WTC11 (cell line): ENCODE measurements around the gene DAB2. TPM values are rescaled to one million over a fixed set of nuclear protein-coding genes. Genes with fewer than 3 reads are reported as not detected.

ENCODE experiments used
- ATAC-seq: fragments of 200-7000 bp; cut with Tn5 transposase; 2 replicates; pipeline ENCODE4 v1.10.0; 2021; ENCODE audit warnings: mild to moderate bottlenecking, moderate library complexity
- CTCF ChIA-PET: fragments of 300-600 bp; sonication (Branson Sonifier 250); formaldehyde crosslinking; loops from one replicate; lab custom pipeline; 2021; ENCODE audit warnings: antibody characterized with exemption; lab: Charles Lee
- POLR2A ChIA-PET: fragments of 350-600 bp; sonication (Branson Sonifier 250); formaldehyde crosslinking; loops from one replicate; lab custom pipeline; 2021; ENCODE audit warnings: antibody characterized with exemption; lab: Charles Lee
- DNase-seq: peaks from one replicate; pipeline ENCODE4 v3.0.0; 2021; ENCODE audit warnings: low spot score
- H3K27ac Mint-ChIP-seq: 2 replicates; pipeline ENCODE4 v1.8.0; 2021; ENCODE audit warnings: mixed read lengths
- H3K27me3 Mint-ChIP-seq: 2 replicates; pipeline ENCODE4 v1.8.0; 2021; ENCODE audit warnings: low read depth, mild to moderate bottlenecking, moderate library complexity, mixed read lengths
- H3K36me3 Mint-ChIP-seq: 2 replicates; pipeline ENCODE4 v1.8.0; 2021; ENCODE audit warnings: mixed read lengths
- H3K4me1 Mint-ChIP-seq: 2 replicates; pipeline ENCODE4 v1.8.0; 2022; ENCODE audit warnings: mixed read lengths
- H3K4me3 Mint-ChIP-seq: 2 replicates; pipeline ENCODE4 v1.8.0; 2021; ENCODE audit warnings: mild to moderate bottlenecking, moderate library complexity, mixed read lengths
- H3K9me3 Mint-ChIP-seq: 2 replicates; pipeline ENCODE4 v1.8.0; 2021; ENCODE audit warnings: mixed read lengths
- ARID4B ChIP-seq: sonication (generic); formaldehyde crosslinking; IDR thresholded peaks from 2 replicates; pipeline ENCODE4 v1.8.0; 2023; ENCODE audit warnings: missing genetic modification reagents, mild to moderate bottlenecking, borderline replicate concordance
- ATF2 ChIP-seq: sonication (generic); formaldehyde crosslinking; IDR thresholded peaks from 2 replicates; pipeline ENCODE4 v1.8.1; 2022; ENCODE audit warnings: low read depth, missing genetic modification reagents, borderline replicate concordance
- CTCF ChIP-seq: fragments of 200-600 bp; IDR thresholded peaks from 2 replicates; pipeline ENCODE4 v1.8.0; 2022; ENCODE audit warnings: antibody characterized with exemption
- ESRRA ChIP-seq: sonication (generic); formaldehyde crosslinking; IDR thresholded peaks from 2 replicates; pipeline ENCODE4 v1.8.1; 2022; ENCODE audit warnings: mild to moderate bottlenecking, missing genetic modification reagents, borderline replicate concordance
- FOXP1 ChIP-seq: sonication (generic); formaldehyde crosslinking; IDR thresholded peaks from 2 replicates; pipeline ENCODE4 v1.8.0; 2022; ENCODE audit warnings: missing genetic modification reagents, mild to moderate bottlenecking, moderate library complexity, borderline replicate concordance
- GRHL2 ChIP-seq: fragments of 250-450 bp; sonication (Bioruptor Pico); IDR thresholded peaks from 2 replicates; pipeline ENCODE4 v1.8.0; 2022; ENCODE audit warnings: mild to moderate bottlenecking, moderate library complexity; ENCODE audit not compliant: insufficient replicate concordance, severe bottlenecking
- HMGXB4 ChIP-seq: sonication (generic); formaldehyde crosslinking; IDR thresholded peaks from 2 replicates; pipeline ENCODE4 v1.8.1; 2023; ENCODE audit warnings: mild to moderate bottlenecking, moderate library complexity, missing genetic modification reagents
- KAT7 ChIP-seq: sonication (generic); formaldehyde crosslinking; IDR thresholded peaks from 2 replicates; pipeline ENCODE4 v1.8.1; 2023; ENCODE audit warnings: missing genetic modification reagents, mild to moderate bottlenecking, borderline replicate concordance
- NFATC4 ChIP-seq: fragments of 250-450 bp; sonication (Bioruptor Pico); IDR thresholded peaks from 2 replicates; pipeline ENCODE4 v1.9.0; 2021; ENCODE audit warnings: mild to moderate bottlenecking
- NR1H2 ChIP-seq: sonication (generic); formaldehyde crosslinking; IDR thresholded peaks from 2 replicates; pipeline ENCODE4 v1.9.0; 2021; ENCODE audit warnings: mild to moderate bottlenecking, moderate library complexity, missing genetic modification reagents
- PRRX2 ChIP-seq: fragments of 250-450 bp; sonication (Bioruptor Pico); IDR thresholded peaks from 2 replicates; pipeline ENCODE4 v1.8.0; 2021; ENCODE audit warnings: mild to moderate bottlenecking
- RORB ChIP-seq: fragments of 250-450 bp; sonication (Bioruptor Pico); IDR thresholded peaks from 2 replicates; pipeline ENCODE4 v1.9.0; 2021; ENCODE audit warnings: mild to moderate bottlenecking
- SMAD3 ChIP-seq: sonication (generic); formaldehyde crosslinking; IDR thresholded peaks from 2 replicates; pipeline ENCODE4 v1.8.0; 2022; ENCODE audit warnings: missing genetic modification reagents, mild to moderate bottlenecking, borderline replicate concordance
- SP1 ChIP-seq: sonication (generic); formaldehyde crosslinking; conservative IDR thresholded peaks from 2 replicates; pipeline ENCODE4 v1.8.1; 2022; ENCODE audit warnings: missing genetic modification reagents
- TCF7 ChIP-seq: sonication (generic); formaldehyde crosslinking; IDR thresholded peaks from 2 replicates; pipeline ENCODE4 v1.8.0; 2022; ENCODE audit warnings: mild to moderate bottlenecking, low read depth, missing genetic modification reagents, moderate library complexity
- USF2 ChIP-seq: sonication (generic); formaldehyde crosslinking; IDR thresholded peaks from 2 replicates; pipeline ENCODE4 v1.8.1; 2023; ENCODE audit warnings: mild to moderate bottlenecking, missing genetic modification reagents, moderate library complexity
- ZBTB21 ChIP-seq: sonication (generic); formaldehyde crosslinking; IDR thresholded peaks from 2 replicates; pipeline ENCODE4 v1.8.1; 2023; ENCODE audit warnings: mild to moderate bottlenecking, missing genetic modification reagents, borderline replicate concordance
- ZNF138 ChIP-seq: sonication (generic); formaldehyde crosslinking; conservative IDR thresholded peaks from 2 replicates; pipeline ENCODE4 v1.8.1; 2022; ENCODE audit warnings: mild to moderate bottlenecking, moderate library complexity, missing genetic modification reagents
- ZNF219 ChIP-seq: sonication (generic); formaldehyde crosslinking; IDR thresholded peaks from 2 replicates; pipeline ENCODE4 v1.8.0; 2023; ENCODE audit warnings: missing genetic modification reagents, mild to moderate bottlenecking, borderline replicate concordance
- ZNF232 ChIP-seq: sonication (generic); formaldehyde crosslinking; IDR thresholded peaks from 2 replicates; pipeline ENCODE4 v1.8.0; 2022; ENCODE audit warnings: mild to moderate bottlenecking, missing genetic modification reagents
- ZNF263 ChIP-seq: sonication (generic); formaldehyde crosslinking; IDR thresholded peaks from 2 replicates; pipeline ENCODE4 v1.8.1; 2022; ENCODE audit warnings: low read depth, mild to moderate bottlenecking, moderate library complexity, missing genetic modification reagents
- ZNF416 ChIP-seq: fragments of 250-450 bp; sonication (Bioruptor Pico); IDR thresholded peaks from 2 replicates; pipeline ENCODE4 v1.9.0; 2021; ENCODE audit warnings: mild to moderate bottlenecking, inconsistent platforms
- ZNF423 ChIP-seq: fragments of 250-450 bp; sonication (Bioruptor Pico); IDR thresholded peaks from 2 replicates; pipeline ENCODE4 v2.1.2; 2022; ENCODE audit warnings: mild to moderate bottlenecking, moderate library complexity
- total RNA-seq: library from RNA; stranded (reverse); gene quantifications from 3 replicates; pipeline ENCODE4 v1.2.3, GENCODE V29; 2021

Gene DAB2
- total RNA-seq, 1 experiment from 2014 or later, result 7.2 TPM

GRCh38 chr5:39381376-39381775, 43.4 kb downstream of the DAB2 start (continued):
- TF ChIP-seq USF2 (CRISPR knock-in tag) (no peak), ZNF219 (CRISPR knock-in tag) (no peak), KAT7 (CRISPR knock-in tag) (no peak)
- TF ChIP-seq, all 79 proteins: peak for 0

GRCh38 chr5:39379693-39380092, 45.1 kb downstream of the DAB2 start:
- Mint-ChIP-seq H3K4me1 (peaks cover 4% of the 10 kb centered on the region), H3K27ac (no peak overlapping the region)
- TF ChIP-seq RORB, result no peak
- TF ChIP-seq PRRX2, result no peak
- no peak for TF ChIP-seq ZNF423 (CRISPR knock-in tag)
- TF ChIP-seq ESRRA (CRISPR knock-in tag), result no peak
- TF ChIP-seq SMAD3 (CRISPR knock-in tag), result no peak
- TF ChIP-seq ZNF263, result no peak
- no peak for TF ChIP-seq GRHL2 (CRISPR knock-in tag)
- no peak for TF ChIP-seq CTCF
- no peak for TF ChIP-seq ATF2 (CRISPR knock-in tag)
- TF ChIP-seq NFATC4 (CRISPR knock-in tag), result no peak
- TF ChIP-seq ZNF232 (CRISPR knock-in tag), result no peak
- TF ChIP-seq, all 79 proteins: peak for 0
- Mint-ChIP-seq H3K9me3 (no peaks in the 10 kb centered on the region), H3K36me3 (no peaks in the 10 kb centered on the region), H3K4me3 (no peak overlapping the region), H3K27me3 (no peaks in the 10 kb centered on the region)
- CTCF ChIA-PET, result interaction anchor here (0.8 kb wide), 1 partner anchor 168 kb away, joined by 3 read pairs; no protein-coding TSS in a partner anchor
- ATAC-seq, result no peak
- POLR2A ChIA-PET, result no interaction called here
- no peak for DNase-seq

- H3K27ac Mint-ChIP-seq, result no peak overlapping the region
- ATAC-seq (no peak), DNase-seq (no peak)
- CTCF ChIA-PET, result interaction anchor here (2.3 kb wide), 1 partner anchor 194 kb away, joined by 27 read pairs; no protein-coding TSS in a partner anchor
- H3K4me1 Mint-ChIP-seq, result peaks cover 14% of the 10 kb centered on the region
- H3K9me3 Mint-ChIP-seq, result no peaks in the 10 kb centered on the region
- POLR2A ChIA-PET, result no interaction called here
- H3K4me3 Mint-ChIP-seq, result no peak overlapping the region
- no peaks in the 10 kb centered on the region for H3K36me3 Mint-ChIP-seq
- no peaks in the 10 kb centered on the region for H3K27me3 Mint-ChIP-seq
- TF ChIP-seq ZNF138 (no peak), HMGXB4 (CRISPR knock-in tag) (no peak), FOXP1 (no peak), TCF7 (CRISPR knock-in tag) (no peak), ARID4B (no peak), ZNF416 (CRISPR knock-in tag) (no peak), RORB (no peak), NR1H2 (CRISPR knock-in tag) (no peak), ZNF219 (CRISPR knock-in tag) (no peak), SP1 (no peak), ZBTB21 (CRISPR knock-in tag) (no peak), SMAD3 (CRISPR knock-in tag) (no peak)
Observed at GRCh38 chr5:39377613-39378012, 47.2 kb downstream of the DAB2 start.
